NCI-H2081 treated with DMSO at 0.1 percent for 48 hours (cell line): ENCODE data around the gene ZNF280A.
"Not testable (repeated sequence)": the region's sequence is repeated elsewhere in the genome, so short reads cannot be mapped to it uniquely, and the experiment has no call there.

Experiments
- DNase-seq: peaks from one replicate; lab custom pipeline; 2025; lab: John Stamatoyannopoulos, UW

The ZNF280A gene

GRCh38 chr22:22545084-22545483, 25.0 kb upstream of the ZNF280A start:
- DNase-seq = no peak

GRCh38 chr22:22538226-22538989, 18.3 kb upstream of the ZNF280A start:
- no peak for DNase-seq

GRCh38 chr22:22536916-22537315, 16.8 kb upstream of the ZNF280A start:
- DNase-seq = no peak

GRCh38 chr22:22536515-22536914, 16.4 kb upstream of the ZNF280A start:
- no peak for DNase-seq

- no peak for DNase-seq
These were observed 15.6 kb upstream of the ZNF280A start for GRCh38 chr22:22535662-22536061.

- DNase-seq = no peak
These were observed 14.7 kb upstream of the ZNF280A start for GRCh38 chr22:22534604-22535415.

GRCh38 chr22:22533863-22534262, 13.8 kb upstream of the ZNF280A start:
- no peak for DNase-seq

GRCh38 chr22:22533417-22533816, 13.3 kb upstream of the ZNF280A start:
- no peak for DNase-seq

GRCh38 chr22:22532547-22533071, 12.5 kb upstream of the ZNF280A start:
- not testable (repeated sequence) for DNase-seq

- DNase-seq = no peak
These were observed 11.9 kb upstream of the ZNF280A start for GRCh38 chr22:22531770-22532546.

- no peak for DNase-seq
These were observed 8.7 kb upstream of the ZNF280A start for GRCh38 chr22:22528780-22529179.

GRCh38 chr22:22527312-22527711, 7.2 kb upstream of the ZNF280A start:
- no peak for DNase-seq

- no peak for DNase-seq
These were observed 6.2 kb upstream of the ZNF280A start for GRCh38 chr22:22526125-22526912.

GRCh38 chr22:22523494-22523893, 3.4 kb upstream of the ZNF280A start:
- DNase-seq = no peak

GRCh38 chr22:22521631-22522030, 1.6 kb upstream of the ZNF280A start:
- DNase-seq = no peak

- no peak for DNase-seq
These were observed 865 bp upstream of the ZNF280A start for GRCh38 chr22:22520667-22521602.

- DNase-seq = no peak
These were observed 479 bp downstream of the ZNF280A start for GRCh38 chr22:22519591-22519990.

- DNase-seq = no peak
These were observed 3.1 kb downstream of the ZNF280A start for GRCh38 chr22:22516992-22517391.

GRCh38 chr22:22515890-22516289, 4.2 kb downstream of the ZNF280A start:
- no peak for DNase-seq

GRCh38 chr22:22514431-22514830, 5.6 kb downstream of the ZNF280A start:
- not testable (repeated sequence) for DNase-seq
